ENCODE results near the gene RAB42. TPM values are rescaled to one million over a fixed set of nuclear protein-coding genes. Genes with fewer than 3 reads are reported as not detected.
"Not testable (repeated sequence)": the region's sequence is repeated elsewhere in the genome, so short reads cannot be mapped to it uniquely, and the experiment has no call there.

RAB42 gene
- total RNA-seq, 2 donors from 2014 or later: 0.99 to 2.3 TPM

DNA sequence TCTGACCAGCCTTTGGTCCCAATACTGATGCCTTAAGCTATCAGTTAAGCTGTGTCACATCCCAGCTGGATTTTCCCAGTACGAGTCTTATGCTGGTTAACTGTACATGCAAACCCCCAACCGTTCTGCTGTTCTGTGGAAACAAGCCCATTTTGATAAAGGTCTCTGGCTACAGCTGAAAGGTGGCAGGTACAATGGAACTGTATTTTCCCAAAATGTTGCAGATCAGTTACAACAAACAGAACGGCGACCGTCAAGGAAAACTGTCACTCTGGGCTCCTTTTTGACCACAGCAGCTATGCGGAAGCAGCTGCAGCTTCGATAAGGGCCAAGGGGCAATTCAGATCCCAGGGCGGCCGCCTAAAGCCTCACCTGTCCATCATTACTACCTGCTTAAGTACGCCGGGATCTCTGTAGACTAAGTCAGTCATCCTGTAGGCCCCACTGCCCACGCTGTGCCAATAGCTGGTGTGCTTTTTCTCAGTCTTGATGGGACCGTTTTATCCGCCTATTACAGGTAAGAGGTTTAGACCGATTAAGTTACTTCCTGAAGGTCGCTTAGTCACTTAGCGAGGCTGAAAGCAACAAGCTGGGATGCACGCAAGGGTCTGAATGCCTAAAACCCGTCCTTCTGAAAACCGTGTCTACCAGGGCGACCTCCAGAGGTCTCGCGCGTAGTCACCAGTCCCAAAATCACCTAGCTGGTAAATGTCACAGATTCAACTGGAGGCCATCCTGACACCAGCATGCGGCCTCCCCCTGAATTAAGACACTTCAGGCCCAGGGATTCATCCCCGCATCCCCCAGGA, 11.1 kb upstream of the RAB42 start:
- H3K27ac ChIP-seq: peak overlapping the region; percentile 93
- TF ChIP-seq, protein P1, sequence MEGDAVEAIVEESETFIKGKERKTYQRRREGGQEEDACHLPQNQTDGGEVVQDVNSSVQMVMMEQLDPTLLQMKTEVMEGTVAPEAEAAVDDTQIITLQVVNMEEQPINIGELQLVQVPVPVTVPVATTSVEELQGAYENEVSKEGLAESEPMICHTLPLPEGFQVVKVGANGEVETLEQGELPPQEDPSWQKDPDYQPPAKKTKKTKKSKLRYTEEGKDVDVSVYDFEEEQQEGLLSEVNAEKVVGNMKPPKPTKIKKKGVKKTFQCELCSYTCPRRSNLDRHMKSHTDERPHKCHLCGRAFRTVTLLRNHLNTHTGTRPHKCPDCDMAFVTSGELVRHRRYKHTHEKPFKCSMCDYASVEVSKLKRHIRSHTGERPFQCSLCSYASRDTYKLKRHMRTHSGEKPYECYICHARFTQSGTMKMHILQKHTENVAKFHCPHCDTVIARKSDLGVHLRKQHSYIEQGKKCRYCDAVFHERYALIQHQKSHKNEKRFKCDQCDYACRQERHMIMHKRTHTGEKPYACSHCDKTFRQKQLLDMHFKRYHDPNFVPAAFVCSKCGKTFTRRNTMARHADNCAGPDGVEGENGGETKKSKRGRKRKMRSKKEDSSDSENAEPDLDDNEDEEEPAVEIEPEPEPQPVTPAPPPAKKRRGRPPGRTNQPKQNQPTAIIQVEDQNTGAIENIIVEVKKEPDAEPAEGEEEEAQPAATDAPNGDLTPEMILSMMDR (IDR thresholded peaks at IDR 0.05): no peak
- DNase-seq: peak; percentile 55
- peaks cover 9% of the 10 kb centered on the region for H3K4me1 ChIP-seq
- H3K9ac ChIP-seq (ENCODE audit: low read depth in 2 of 2, low read length in 2 of 2): peak overlapping the region; percentile 77 to 100
- peak overlapping the region; percentile 87 for H3K4me3 ChIP-seq
- H3K27me3 ChIP-seq: no peaks in the 10 kb centered on the region
- H3K36me3 ChIP-seq: peaks cover 8% of the 10 kb centered on the region
- no peaks in the 10 kb centered on the region for H3K9me3 ChIP-seq
- intact Hi-C loops (cut with DNase I): no loop called here

- H3K9me3 ChIP-seq: no peaks in the 10 kb centered on the region
- peak overlapping the region; percentile 77 to 100 for H3K9ac ChIP-seq (ENCODE audit: low read depth in 2 of 2, low read length in 2 of 2)
- peaks cover 9% of the 10 kb centered on the region for H3K4me1 ChIP-seq
- peak overlapping the region; percentile 87 for H3K4me3 ChIP-seq
- peaks cover 8% of the 10 kb centered on the region for H3K36me3 ChIP-seq
- H3K27me3 ChIP-seq: no peaks in the 10 kb centered on the region
- intact Hi-C loops (cut with DNase I): no loop called here
- H3K27ac ChIP-seq: peak overlapping the region; percentile 93
- TF ChIP-seq, protein P1 (IDR thresholded peaks at IDR 0.05): no peak
- DNase-seq: peak; percentile 96
Observed at GRCh38 chr1:28581531-28582247, 10.4 kb upstream of the RAB42 start.

- Histone ChIP-seq H3K27ac (peak overlapping the region; percentile 93), H3K9me3 (no peaks in the 10 kb centered on the region), H3K4me3 (peak overlapping the region; percentile 87), H3K9ac (ENCODE audit: low read depth in 2 of 2, low read length in 2 of 2) (peak overlapping the region; percentile 77 to 100), H3K27me3 (no peaks in the 10 kb centered on the region), H3K4me1 (peaks cover 9% of the 10 kb centered on the region), H3K36me3 (peaks cover 8% of the 10 kb centered on the region)
- DNase-seq: peak; percentile 35
- intact Hi-C loops (cut with DNase I): no loop called here
- TF ChIP-seq, protein P1 (IDR thresholded peaks at IDR 0.05): no peak
Observed at GRCh38 chr1:28582248-28582615, 9.8 kb upstream of the RAB42 start.

GRCh38 chr1:28586585-28587391, 5.3 kb upstream of the RAB42 start:
- H3K4me1 ChIP-seq; H3K27me3 ChIP-seq; H3K4me3 ChIP-seq; H3K36me3 ChIP-seq; DNase-seq; H3K27ac ChIP-seq; H3K9ac ChIP-seq (ENCODE audit: low read depth in 2 of 2, low read length in 2 of 2); intact Hi-C loops (cut with DNase I); H3K9me3 ChIP-seq: not testable (repeated sequence)

GRCh38 chr1:28592321-28593071, 431 bp downstream of the RAB42 start:
- no peaks in the 10 kb centered on the region for H3K9me3 ChIP-seq
- intact Hi-C loops (cut with DNase I): no loop called here
- peak overlapping the region; percentile 62 for H3K4me3 ChIP-seq
- peak overlapping the region; percentile 58 to 72 for H3K9ac ChIP-seq (ENCODE audit: low read depth in 2 of 2, low read length in 2 of 2)
- DNase-seq: peak; percentile 27
- peaks cover 3% of the 10 kb centered on the region for H3K4me1 ChIP-seq
- no peaks in the 10 kb centered on the region for H3K36me3 ChIP-seq
- H3K27me3 ChIP-seq: no peaks in the 10 kb centered on the region
- TF ChIP-seq, protein P1 (IDR thresholded peaks at IDR 0.05): no peak
- no peak overlapping the region for H3K27ac ChIP-seq

GRCh38 chr1:28593988-28594356, 1.9 kb downstream of the RAB42 start:
- H3K27me3 ChIP-seq; H3K36me3 ChIP-seq; intact Hi-C loops (cut with DNase I); H3K4me3 ChIP-seq; H3K9me3 ChIP-seq; H3K27ac ChIP-seq; H3K9ac ChIP-seq (ENCODE audit: low read depth in 2 of 2, low read length in 2 of 2); H3K4me1 ChIP-seq; DNase-seq: not testable (repeated sequence)

DNA sequence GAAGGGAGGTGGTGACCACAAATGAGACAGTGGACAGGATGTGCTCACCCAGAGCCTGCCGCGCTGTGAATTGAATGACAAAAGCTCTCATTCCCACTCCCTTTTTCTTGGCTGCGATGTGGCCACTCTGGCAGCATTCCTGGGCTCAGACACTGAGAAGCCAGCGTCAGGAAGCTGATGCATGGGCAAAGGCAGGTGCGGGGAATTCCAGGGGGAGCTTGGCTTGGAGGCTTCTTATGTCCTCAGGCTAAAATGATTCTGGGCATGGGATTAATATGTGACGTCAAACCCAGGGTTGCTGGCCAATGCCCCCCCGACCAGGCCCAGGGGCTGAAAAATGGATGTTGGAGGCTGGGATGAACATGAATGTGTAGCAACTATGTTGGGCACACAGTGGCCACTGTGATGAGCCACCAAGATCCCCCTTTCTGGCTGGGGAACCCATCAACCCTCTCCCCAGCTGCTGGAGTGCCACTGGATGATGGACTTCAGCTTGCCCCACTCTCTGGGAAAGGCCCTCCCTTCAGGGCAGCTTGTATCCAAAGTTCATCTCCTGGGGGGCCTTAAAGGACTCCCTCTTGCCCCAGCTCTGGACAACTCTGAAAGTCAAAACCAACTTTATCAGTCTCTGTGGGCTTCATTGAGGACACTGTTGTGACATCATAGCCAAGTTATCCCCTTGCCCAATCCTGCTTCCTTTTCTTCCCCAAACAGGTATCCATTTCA, 2.8 kb downstream of the RAB42 start:
- intact Hi-C loops (cut with DNase I); H3K9me3 ChIP-seq; H3K36me3 ChIP-seq; DNase-seq; H3K27me3 ChIP-seq; H3K4me3 ChIP-seq; H3K4me1 ChIP-seq; H3K9ac ChIP-seq (ENCODE audit: low read depth in 2 of 2, low read length in 2 of 2); H3K27ac ChIP-seq: not testable (repeated sequence)

Data from colonic mucosa (tissue), 4 donors.